GM12878 (cell line): ENCODE results near the gene PHF1.

Source experiments
- ATF2 ChIP-seq: IDR thresholded peaks from 2 replicates; pipeline ENCODE4 v1.6.1; 2012; ENCODE audit warnings: low read length, inconsistent platforms
- CEBPB ChIP-seq, 2 experiments: fragments of 150-350 bp in 1 of 2; IDR thresholded peaks; 2 replicates each; pipeline ENCODE4 v1.6.1; 2012 to 2014; ENCODE audit warnings: low read depth in 2 of 2, low read length in 2 of 2, borderline replicate concordance in 1 of 2, inconsistent platforms in 1 of 2
- CTCF ChIP-seq, 3 experiments: IDR thresholded peaks in 2 of 3; conservative IDR thresholded peaks in 1 of 3; 2 replicates each; pipeline ENCODE4 v1.5.1; 2011; ENCODE audit warnings: low read depth in 3 of 3, low read length in 3 of 3, mild to moderate bottlenecking in 3 of 3, control low read depth in 2 of 3, moderate library complexity in 2 of 3, inconsistent platforms in 1 of 3, mixed read lengths in 1 of 3; ENCODE audit not compliant: control insufficient read depth in 2 of 3, insufficient read depth in 1 of 3; ENCODE audit errors: extremely low read depth in 1 of 3
- ETV6 ChIP-seq, 2 experiments: fragments of 450-650 bp in 1 of 2; IDR thresholded peaks in 1 of 2; conservative IDR thresholded peaks in 1 of 2; 2 replicates each; pipeline ENCODE4 v1.6.1; 2014; ENCODE audit warnings: antibody characterized with exemption in 1 of 2, borderline replicate concordance in 1 of 2, low read depth in 1 of 2, mild to moderate bottlenecking in 1 of 2, moderate library complexity in 1 of 2
- EZH2 ChIP-seq: IDR thresholded peaks from 2 replicates; pipeline ENCODE4 v1.6.1; 2012; ENCODE audit warnings: low read depth, mild to moderate bottlenecking, control low read depth, inconsistent platforms, low read length, borderline replicate concordance; ENCODE audit not compliant: control insufficient read depth
- FOXM1 ChIP-seq: IDR thresholded peaks from 2 replicates; pipeline ENCODE4 v1.6.1; 2012; ENCODE audit warnings: low read depth, mild to moderate bottlenecking, inconsistent platforms, low read length, moderate library complexity
- IKZF1 ChIP-seq: fragments of 450-650 bp; conservative IDR thresholded peaks from 2 replicates; pipeline ENCODE4 v1.6.1; 2017; ENCODE audit warnings: antibody characterized with exemption, mild to moderate bottlenecking
- MEF2A ChIP-seq: IDR thresholded peaks from 2 replicates; pipeline ENCODE4 v1.6.1; 2011; ENCODE audit warnings: low read depth, mild to moderate bottlenecking, low read length, moderate library complexity; ENCODE audit not compliant: insufficient read depth
- POLR2A ChIP-seq: IDR thresholded peaks from 2 replicates; pipeline ENCODE4 v1.6.1; 2011; ENCODE audit warnings: low read depth, mild to moderate bottlenecking, low read length
- POLR2AphosphoS5 ChIP-seq: IDR thresholded peaks from 2 replicates; pipeline ENCODE4 v1.6.1; 2011; ENCODE audit warnings: mild to moderate bottlenecking, low read length, inconsistent platforms
- RELB ChIP-seq: fragments of 450-650 bp; IDR thresholded peaks from 2 replicates; pipeline ENCODE4 v1.6.1; 2017; ENCODE audit warnings: low read depth, mild to moderate bottlenecking, moderate library complexity
- SIN3A ChIP-seq: IDR thresholded peaks from 2 replicates; pipeline ENCODE4 v1.6.1; 2012; ENCODE audit warnings: low read depth, low read length, improper control_type of control experiment
- SREBF1 ChIP-seq: IDR thresholded peaks from 2 replicates; pipeline ENCODE4 v1.6.1; 2012; ENCODE audit warnings: mild to moderate bottlenecking, low read length
- TCF12 ChIP-seq: IDR thresholded peaks from 2 replicates; pipeline ENCODE4 v1.6.1; 2011; ENCODE audit warnings: low read depth, mild to moderate bottlenecking, low read length

- no peak for TF ChIP-seq ATF2
- no peak for TF ChIP-seq IKZF1
- TF ChIP-seq POLR2A = no peak
- no peak for TF ChIP-seq SIN3A
- no peak for TF ChIP-seq POLR2AphosphoS5
- TF ChIP-seq ETV6 (conservative IDR thresholded peaks at IDR 0.05 in 1 of 2, IDR thresholded peaks at IDR 0.05 in 1 of 2; ENCODE audit: borderline replicate concordance in 1 of 2, low read depth in 1 of 2) = no peak
- no peak for TF ChIP-seq CTCF (IDR thresholded peaks at IDR 0.05 in 2 of 3, conservative IDR thresholded peaks at IDR 0.05 in 1 of 3; ENCODE audit: control insufficient read depth in 2 of 3, extremely low read depth in 1 of 3, insufficient read depth in 1 of 3, low read depth in 3 of 3, low read length in 3 of 3)
- no peak for TF ChIP-seq EZH2
- no peak for TF ChIP-seq RELB
- TF ChIP-seq SREBF1 = no peak
- TF ChIP-seq MEF2A = no peak
- TF ChIP-seq TCF12 = no peak
- TF ChIP-seq FOXM1 = no peak
- TF ChIP-seq CEBPB (IDR thresholded peaks at IDR 0.05; ENCODE audit: borderline replicate concordance in 1 of 2, low read depth in 2 of 2, low read length in 2 of 2) = no peak
Observed at GRCh38 chr6:33433001-33433543, 22.3 kb downstream of the PHF1 start.
